ENCODE data around the gene GOLGA5.

GOLGA5 gene

DNA sequence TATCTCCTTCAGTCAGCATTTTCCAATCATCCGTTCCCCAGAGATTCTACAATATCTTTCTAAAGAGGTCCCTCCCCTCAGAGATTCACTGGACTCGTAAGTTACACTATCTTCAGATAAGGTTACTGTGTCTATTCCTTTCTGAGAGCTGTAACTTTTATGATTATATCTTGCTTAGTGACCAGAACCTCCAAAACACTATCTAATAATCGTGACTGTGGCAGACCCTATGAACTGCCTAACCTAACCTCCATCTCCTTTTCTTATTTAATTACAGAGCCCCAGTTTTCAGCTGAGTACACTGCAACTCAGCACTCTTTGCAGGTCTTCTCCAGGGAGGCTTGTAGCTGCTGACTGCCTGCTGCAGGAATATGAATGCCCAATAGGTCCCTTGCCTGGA is 90.3 kb downstream of the GOLGA5 start:
- DNase-seq: no peak

DNA sequence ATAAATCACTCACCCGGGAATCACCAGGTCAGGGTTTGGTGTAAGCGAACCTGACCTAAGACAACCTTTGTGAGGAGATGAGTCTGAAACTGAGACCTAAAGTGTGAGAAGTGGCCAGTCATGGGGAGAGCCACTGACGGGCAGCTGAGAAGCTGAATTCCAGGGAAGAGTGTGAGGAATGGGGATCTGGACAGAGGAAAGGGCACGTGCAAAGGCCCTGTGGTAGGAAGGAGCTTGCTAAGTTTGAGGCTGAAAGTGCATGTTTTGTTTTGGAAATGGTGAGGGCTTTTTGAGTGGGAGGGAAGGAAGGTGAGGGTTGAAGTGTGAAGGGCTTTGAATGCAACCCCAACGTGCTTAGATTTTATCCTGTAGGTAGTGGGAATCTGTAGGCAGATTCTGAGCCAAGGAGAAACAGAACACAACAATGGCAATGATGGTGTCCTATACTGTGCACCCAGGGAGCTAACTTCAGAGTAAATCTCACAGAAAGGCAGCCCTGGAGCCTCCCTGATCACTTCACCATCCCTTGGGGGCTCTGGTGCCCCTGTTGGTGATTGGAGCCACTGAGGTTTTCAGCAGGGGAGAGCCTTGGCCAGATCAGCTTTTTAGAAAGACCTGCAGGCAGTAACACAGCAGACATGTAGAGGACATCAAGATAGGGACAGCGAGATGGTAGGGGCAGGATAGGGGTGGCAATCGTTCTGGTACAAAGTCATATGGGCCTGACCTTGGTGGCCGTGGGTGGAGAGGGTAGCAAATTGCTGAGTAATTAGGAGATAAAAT is 91.4 kb downstream of the GOLGA5 start:
- DNase-seq: no peak

- DNase-seq: no peak
Measured at GRCh38 chr14:92886337-92886736, 92.2 kb downstream of the GOLGA5 start.

GRCh38 chr14:92887157-92887556 is 93.1 kb downstream of the GOLGA5 start:
- DNase-seq: no peak

DNA sequence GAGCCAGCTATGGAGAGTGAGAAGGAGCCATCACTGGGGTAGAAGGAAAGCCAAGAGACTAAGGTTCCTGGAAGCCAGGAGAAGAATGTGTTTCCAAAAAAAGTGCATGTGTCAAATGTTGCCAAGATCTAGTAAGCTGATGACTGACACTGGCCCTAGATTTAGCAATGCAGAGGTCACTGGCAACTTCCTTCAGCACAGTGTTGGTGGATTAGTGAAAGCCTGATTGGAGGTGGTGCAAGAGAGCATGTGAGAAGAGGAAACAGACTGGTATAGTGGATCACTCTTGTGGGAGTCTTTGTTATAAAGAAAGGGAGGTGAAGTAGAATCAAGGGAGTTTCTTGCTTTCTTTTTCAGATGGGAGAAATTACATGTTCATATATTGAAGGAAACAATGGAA is 94.8 kb downstream of the GOLGA5 start:
- DNase-seq: no peak
